Vagina (tissue), 2 donors: ENCODE measurements around the gene SGO1. TPM values are rescaled to one million over a fixed set of nuclear protein-coding genes. Genes with fewer than 3 reads are reported as not detected.

ENCODE experiments used
- DNase-seq, 2 donors: peaks; one replicate each; pipeline ENCODE4 v3.0.0-alpha.2; 2017; ENCODE audit errors: extremely low spot score in 2 of 2
- H3K27ac ChIP-seq: fragments of 200-600 bp; sonication (generic); one replicate; pipeline ENCODE4 v1.5.1; 2019
- H3K27me3 ChIP-seq: fragments of 200-600 bp; sonication (generic); one replicate; pipeline ENCODE4 v1.5.1; 2019
- H3K36me3 ChIP-seq, 2 donors: fragments of 200-600 bp; sonication (generic); one replicate each; pipeline ENCODE4 v1.5.1; 2017 to 2019
- H3K4me1 ChIP-seq: fragments of 200-600 bp; sonication (generic); one replicate; pipeline ENCODE4 v1.5.1; 2019
- H3K4me3 ChIP-seq, 2 donors: fragments of 200-600 bp; sonication (generic); 1 replicate in 1 of 2; 2 replicates in 1 of 2; pipeline ENCODE4 v1.5.1; 2016 to 2019
- H3K9me3 ChIP-seq: fragments of 200-600 bp; sonication (generic); one replicate; pipeline ENCODE4 v1.5.1; 2019
- CTCF ChIP-seq, 3 experiments: fragments of 450-650 bp in 2 of 3; fragments of 200-600 bp in 1 of 3; sonication (generic) in 1 of 3; IDR thresholded peaks; one replicate each; pipeline ENCODE4 v1.5.1; 2017 to 2019; ENCODE audit warnings: antibody characterized with exemption in 3 of 3, mild to moderate bottlenecking in 2 of 3, moderate library complexity in 2 of 3
- POLR2A ChIP-seq, 2 donors: fragments of 450-650 bp; IDR thresholded peaks; one replicate each; pipeline ENCODE4 v1.6.1; 2017; ENCODE audit warnings: antibody characterized with exemption in 2 of 2, mild to moderate bottlenecking in 2 of 2, moderate library complexity in 2 of 2
- POLR2AphosphoS5 ChIP-seq, 2 donors: sonication (generic); formaldehyde crosslinking; IDR thresholded peaks; one replicate each; pipeline ENCODE4 v1.9.0; 2017; ENCODE audit warnings: antibody characterized with exemption in 2 of 2, mild to moderate bottlenecking in 2 of 2, low read depth in 1 of 2; ENCODE audit not compliant: insufficient read depth in 1 of 2
- intact Hi-C: fragments of 100-400 bp; cut with DNase I; formaldehyde crosslinking; loops from one replicate; pipeline ENCODE4 v1.15.1; 2023
- total RNA-seq: library from RNA; depleted of rRNA; stranded (reverse); fragments of >200 nt; gene quantifications from one replicate; pipeline ENCODE4 v1.2.3, GENCODE V29; 2016

Gene SGO1
- total RNA-seq, 1 donor from 2014 or later, result 10.8 TPM

GRCh38 chr3:20185331-20185678, 701 bp downstream of the SGO1 start:
- H3K4me3 ChIP-seq, result peak overlapping the region; percentile 51 to 72
- H3K27me3 ChIP-seq, result no peaks in the 10 kb centered on the region
- no peaks in the 10 kb centered on the region for H3K36me3 ChIP-seq
- DNase-seq, result no peak
- intact Hi-C loops, result loop anchor here (5.0 kb wide), 1 partner anchor 143 kb away; the partner anchor contains the start of gene KAT2B
- no peaks in the 10 kb centered on the region for H3K9me3 ChIP-seq
- no peak overlapping the region for H3K27ac ChIP-seq
- peaks cover 16% of the 10 kb centered on the region for H3K4me1 ChIP-seq
- TF ChIP-seq POLR2AphosphoS5 (IDR thresholded peaks at IDR 0.05; ENCODE audit: insufficient read depth in 1 of 2, low read depth in 1 of 2), result no peak
- TF ChIP-seq POLR2A (IDR thresholded peaks at IDR 0.05), result no peak
- no peak for TF ChIP-seq CTCF (IDR thresholded peaks at IDR 0.05)

- TF ChIP-seq POLR2A (IDR thresholded peaks at IDR 0.05) (no peak), POLR2AphosphoS5 (IDR thresholded peaks at IDR 0.05; ENCODE audit: insufficient read depth in 1 of 2, low read depth in 1 of 2) (no peak), CTCF (IDR thresholded peaks at IDR 0.05) (no peak)
These were observed 3.8 kb downstream of the SGO1 start for GRCh38 chr3:20182206-20182605.

GRCh38 chr3:20181276-20181675, 4.7 kb downstream of the SGO1 start:
- intact Hi-C loops, result no loop called here
- no peak for DNase-seq

More at GRCh38 chr3:20182206-20182605, 3.8 kb downstream of the SGO1 start:
- no peaks in the 10 kb centered on the region for H3K36me3 ChIP-seq
- DNase-seq, result no peak
- H3K4me3 ChIP-seq, result no peak overlapping the region
- intact Hi-C loops, result no loop called here
- no peaks in the 10 kb centered on the region for H3K9me3 ChIP-seq
- no peak overlapping the region for H3K27ac ChIP-seq
- no peaks in the 10 kb centered on the region for H3K27me3 ChIP-seq
- H3K4me1 ChIP-seq, result peaks cover 12% of the 10 kb centered on the region

GRCh38 chr3:20173844-20174410, 12.1 kb downstream of the SGO1 start:
- Histone ChIP-seq H3K4me1 (no peaks in the 10 kb centered on the region), H3K27me3 (no peaks in the 10 kb centered on the region), H3K36me3 (no peaks in the 10 kb centered on the region), H3K9me3 (no peaks in the 10 kb centered on the region), H3K4me3 (no peak overlapping the region), H3K27ac (no peak overlapping the region)
- intact Hi-C loops, result no loop called here
- no peak for DNase-seq
- no peak for TF ChIP-seq POLR2A (IDR thresholded peaks at IDR 0.05)
- TF ChIP-seq CTCF (IDR thresholded peaks at IDR 0.05), result no peak
- TF ChIP-seq POLR2AphosphoS5 (IDR thresholded peaks at IDR 0.05; ENCODE audit: insufficient read depth in 1 of 2, low read depth in 1 of 2), result no peak

More at GRCh38 chr3:20181276-20181675, 4.7 kb downstream of the SGO1 start:
- Histone ChIP-seq H3K36me3 (no peaks in the 10 kb centered on the region), H3K4me1 (peaks cover 6% of the 10 kb centered on the region), H3K27me3 (no peaks in the 10 kb centered on the region), H3K27ac (no peak overlapping the region), H3K4me3 (no peak overlapping the region), H3K9me3 (no peaks in the 10 kb centered on the region)
- no peak for TF ChIP-seq CTCF (IDR thresholded peaks at IDR 0.05)
- no peak for TF ChIP-seq POLR2A (IDR thresholded peaks at IDR 0.05)
- no peak for TF ChIP-seq POLR2AphosphoS5 (IDR thresholded peaks at IDR 0.05; ENCODE audit: insufficient read depth in 1 of 2, low read depth in 1 of 2)

DNA sequence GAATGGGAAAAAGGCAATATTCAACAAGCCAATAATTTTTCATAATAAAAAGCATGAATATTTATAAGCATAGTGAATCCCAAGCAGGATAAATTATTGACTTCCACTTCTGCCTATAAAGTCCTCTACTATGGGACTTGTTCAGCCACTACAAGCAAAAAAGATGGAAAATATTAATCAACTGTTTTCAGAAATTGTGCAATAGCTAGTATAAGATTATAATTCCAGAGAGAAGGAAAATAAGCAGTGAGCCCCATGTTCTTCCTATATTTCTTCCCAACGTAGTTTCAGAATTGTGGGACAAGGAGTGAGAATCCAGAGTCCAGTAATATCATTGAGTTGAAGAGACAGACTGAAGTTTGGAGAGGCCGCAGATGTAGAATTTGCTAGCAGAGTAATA, 24.3 kb downstream of the SGO1 start:
- Histone ChIP-seq H3K4me3 (no peak overlapping the region), H3K27me3 (no peaks in the 10 kb centered on the region), H3K36me3 (no peaks in the 10 kb centered on the region), H3K9me3 (no peaks in the 10 kb centered on the region), H3K27ac (no peak overlapping the region), H3K4me1 (no peaks in the 10 kb centered on the region)
- intact Hi-C loops, result no loop called here
- TF ChIP-seq POLR2AphosphoS5 (IDR thresholded peaks at IDR 0.05; ENCODE audit: insufficient read depth in 1 of 2, low read depth in 1 of 2), result no peak
- no peak for TF ChIP-seq POLR2A (IDR thresholded peaks at IDR 0.05)
- TF ChIP-seq CTCF (IDR thresholded peaks at IDR 0.05), result no peak
- no peak for DNase-seq
